Heart left ventricle (tissue), 16 donors: ENCODE data around the gene OR6M1. TPM values are rescaled to one million over a fixed set of nuclear protein-coding genes. Genes with fewer than 3 reads are reported as not detected.

Experiments
- ATAC-seq, 4 donors: fragments of 200-7000 bp; cut with Tn5 transposase; one replicate each; pipeline ENCODE4 v1.9.1; 2020 to 2022; ENCODE audit warnings: moderate library complexity in 4 of 4, mild to moderate bottlenecking in 3 of 4, moderate number of reproducible peaks in 1 of 4
- DNase-seq, 5 donors: peaks; one replicate each; pipeline ENCODE4 v3.0.0-alpha.2; 2020
- H3K27ac ChIP-seq, 12 donors: fragments of 200-600 bp; sonication (generic) in 4 of 12; one replicate each; pipeline versions ENCODE4 v1.5.0 to v1.8.0; 2016 to 2022; ENCODE audit warnings: mild to moderate bottlenecking in 2 of 12
- H3K27me3 ChIP-seq, 9 donors: fragments of 200-600 bp; sonication (generic) in 2 of 9; one replicate each; pipeline versions ENCODE4 v1.5.1 to v1.8.0; 2016 to 2022; ENCODE audit warnings: mild to moderate bottlenecking in 3 of 9
- H3K36me3 ChIP-seq, 9 donors: fragments of 200-600 bp; sonication (generic) in 2 of 9; one replicate each; pipeline versions ENCODE4 v1.5.0 to v1.8.0; 2018 to 2022; ENCODE audit warnings: mild to moderate bottlenecking in 2 of 9
- H3K4me1 ChIP-seq, 12 donors: fragments of 200-600 bp; sonication (generic) in 4 of 12; one replicate each; pipeline versions ENCODE4 v1.5.0 to v1.8.0; 2016 to 2022; ENCODE audit warnings: mild to moderate bottlenecking in 3 of 12
- H3K4me3 ChIP-seq, 12 donors: fragments of 200-600 bp; sonication (generic) in 4 of 12; one replicate each; pipeline versions ENCODE4 v1.5.0 to v1.8.0; 2017 to 2022; ENCODE audit warnings: mild to moderate bottlenecking in 9 of 12, moderate library complexity in 4 of 12
- H3K9me3 ChIP-seq, 12 donors: fragments of 200-600 bp; sonication (generic) in 4 of 12; one replicate each; pipeline versions ENCODE4 v1.5.0 to v1.8.0; 2016 to 2022; ENCODE audit warnings: mild to moderate bottlenecking in 1 of 12
- CTCF ChIP-seq, 12 donors: fragments of 200-600 bp; sonication (generic) in 4 of 12; IDR thresholded peaks; one replicate each; pipeline versions ENCODE4 v1.5.0 to v1.8.0; 2018 to 2022; ENCODE audit warnings: antibody characterized with exemption in 12 of 12, mild to moderate bottlenecking in 5 of 12
- POLR2A ChIP-seq, 2 donors: fragments of 450-650 bp; IDR thresholded peaks; one replicate each; pipeline ENCODE4 v1.6.1; 2017; ENCODE audit warnings: antibody characterized with exemption in 2 of 2, mild to moderate bottlenecking in 2 of 2, moderate library complexity in 2 of 2
- WGBS, 4 donors: extraction: QIAGEN DNeasy Blood & Tissue Kit in 2 of 4; methylation state at CpG; one replicate each; pipeline versions ENCODE4 v1.1.5 to v1.1.7; 2013 to 2018; 5-methylcytosine and 5-hydroxymethylcytosine counted together
- intact Hi-C, 10 donors: fragments of 100-400 bp; cut with DNase I; formaldehyde crosslinking; loops; one replicate each; pipeline versions ENCODE4 v1.11.1 to v1.14.2; 2022
- polyA plus RNA-seq, 2 donors: library from polyadenylated mRNA; stranded (reverse); fragments of 200-250 nt; gene quantifications; one replicate each; pipeline ENCODE4 v1.2.3, GENCODE V29; 2013
- total RNA-seq, 9 donors: library from RNA; depleted of rRNA in 2 of 9; stranded (reverse); fragments of >200 nt in 2 of 9; fragmentation: NEBNext Ultra II Directional in 3 of 9; extraction: Animal tissue kit (Norgen Biotek cat#: 25700) in 3 of 9; gene quantifications; one replicate each; pipeline versions ENCODE4 v1.1.0 to v1.2.4, GENCODE V29; 2016 to 2023
- donor health status: ischemic (EF 13 %, LVEDD 7.1; RV severe dilation, severe dysfunction).
- donor health status: healthy with polysubstance abuse.
- donor health status: DM: no; HTN: yes; CAD: no.
- donor health status: DM: no; HTN: no; CAD: no.
- donor health status: ischemic (EF 25% LVEDD 6.9; RV normal size, moderate dysfunction).
- donor health status: ischemic (EF 25% LVEDD 5.7; RV mildly dilated, moderate dysfunction).
- donor health status: healthy.
- donor health status: DM: yes; HTN: yes; CAD: no.
- donor health status: ischemic (EF 35%, LVEDD 5.7; RV mildly dilated, moderate dysfunction).
- donor health status: nonischemic (EF 11% LVEDD 7.7; RV severe dilation, severe dysfunction).
- donor health status: DM: yes; HTN: yes; CAD: no.
- donor health status: PGD.
- donor health status: ischemic (EF 29% LVEDD 5.4; RV normal size, mild dysfunction).
- donor health status: nonischemic (EF 23%, LVEDD 6.1; RV moderate dilation, normal function).

The OR6M1 gene
- total and polyA plus RNA-seq, 11 donors, result not detected

GRCh38 chr11:123798513-123799252 is 7.5 kb downstream of the OR6M1 start:
- no peaks in the 10 kb centered on the region for H3K9me3 ChIP-seq
- intact Hi-C loops, result no loop called here
- no peak overlapping the region for H3K4me3 ChIP-seq
- TF ChIP-seq CTCF (IDR thresholded peaks at IDR 0.05) (no peak), POLR2A (IDR thresholded peaks at IDR 0.05) (no peak)
- H3K4me1 ChIP-seq, result no peaks in the 10 kb centered on the region
- no peak overlapping the region for H3K27ac ChIP-seq
- H3K36me3 ChIP-seq, result no peaks in the 10 kb centered on the region
- H3K27me3 ChIP-seq, result no peaks in the 10 kb centered on the region
- ATAC-seq (no peak), DNase-seq (no peak)
- 70 to 81% (median 76%) methylated on average over 5 of the region's 5 CpGs for WGBS, 4 donors

- 36 to 51% (median 38%) methylated on average over 4 of the region's 4 CpGs for WGBS, 4 donors
- intact Hi-C loops, result no loop called here
- no peak overlapping the region for H3K27ac ChIP-seq
- no peaks in the 10 kb centered on the region for H3K9me3 ChIP-seq
- no peak for TF ChIP-seq POLR2A (IDR thresholded peaks at IDR 0.05)
- no peak for TF ChIP-seq CTCF (IDR thresholded peaks at IDR 0.05)
- DNase-seq (no peak), ATAC-seq (no peak)
- no peaks in the 10 kb centered on the region for H3K4me1 ChIP-seq
- no peak overlapping the region for H3K4me3 ChIP-seq
- no peaks in the 10 kb centered on the region for H3K27me3 ChIP-seq
- H3K36me3 ChIP-seq, result no peaks in the 10 kb centered on the region
Observed at GRCh38 chr11:123798079-123798478, 8.1 kb downstream of the OR6M1 start.

- no peaks in the 10 kb centered on the region for H3K9me3 ChIP-seq
- intact Hi-C loops, result no loop called here
- no peak overlapping the region for H3K27ac ChIP-seq
- no peaks in the 10 kb centered on the region for H3K4me1 ChIP-seq
- H3K27me3 ChIP-seq, result no peaks in the 10 kb centered on the region
- no peaks in the 10 kb centered on the region for H3K36me3 ChIP-seq
- H3K4me3 ChIP-seq, result no peak overlapping the region
- ATAC-seq (no peak), DNase-seq (no peak)
- WGBS, 4 donors, result 33 to 42% (median 40%) methylated on average over 10 of the region's 10 CpGs
- TF ChIP-seq POLR2A (IDR thresholded peaks at IDR 0.05) (no peak), CTCF (IDR thresholded peaks at IDR 0.05) (no peak)
Observed at GRCh38 chr11:123797541-123797940, 8.6 kb downstream of the OR6M1 start.

- DNase-seq, result no peak
- intact Hi-C loops, result no loop called here
- no peaks in the 10 kb centered on the region for H3K4me1 ChIP-seq
- ATAC-seq, result no peak
- H3K27me3 ChIP-seq, result no peaks in the 10 kb centered on the region
- H3K27ac ChIP-seq, result no peak overlapping the region
- no peaks in the 10 kb centered on the region for H3K9me3 ChIP-seq
- H3K36me3 ChIP-seq, result no peaks in the 10 kb centered on the region
- 61 to 68% (median 64%) methylated on average over 4 of the region's 4 CpGs for WGBS, 4 donors
- TF ChIP-seq POLR2A (IDR thresholded peaks at IDR 0.05), result no peak
- TF ChIP-seq CTCF (IDR thresholded peaks at IDR 0.05), result no peak
- H3K4me3 ChIP-seq, result no peak overlapping the region
Observed at GRCh38 chr11:123797114-123797513, 9.0 kb downstream of the OR6M1 start.
